Fibroblast of skin of abdomen (primary cell): ENCODE data around the gene KRT4.

Experiments
- DNase-seq: peaks from one replicate; pipeline ENCODE4 v3.0.0-alpha.2; 2013

The KRT4 gene

DNA sequence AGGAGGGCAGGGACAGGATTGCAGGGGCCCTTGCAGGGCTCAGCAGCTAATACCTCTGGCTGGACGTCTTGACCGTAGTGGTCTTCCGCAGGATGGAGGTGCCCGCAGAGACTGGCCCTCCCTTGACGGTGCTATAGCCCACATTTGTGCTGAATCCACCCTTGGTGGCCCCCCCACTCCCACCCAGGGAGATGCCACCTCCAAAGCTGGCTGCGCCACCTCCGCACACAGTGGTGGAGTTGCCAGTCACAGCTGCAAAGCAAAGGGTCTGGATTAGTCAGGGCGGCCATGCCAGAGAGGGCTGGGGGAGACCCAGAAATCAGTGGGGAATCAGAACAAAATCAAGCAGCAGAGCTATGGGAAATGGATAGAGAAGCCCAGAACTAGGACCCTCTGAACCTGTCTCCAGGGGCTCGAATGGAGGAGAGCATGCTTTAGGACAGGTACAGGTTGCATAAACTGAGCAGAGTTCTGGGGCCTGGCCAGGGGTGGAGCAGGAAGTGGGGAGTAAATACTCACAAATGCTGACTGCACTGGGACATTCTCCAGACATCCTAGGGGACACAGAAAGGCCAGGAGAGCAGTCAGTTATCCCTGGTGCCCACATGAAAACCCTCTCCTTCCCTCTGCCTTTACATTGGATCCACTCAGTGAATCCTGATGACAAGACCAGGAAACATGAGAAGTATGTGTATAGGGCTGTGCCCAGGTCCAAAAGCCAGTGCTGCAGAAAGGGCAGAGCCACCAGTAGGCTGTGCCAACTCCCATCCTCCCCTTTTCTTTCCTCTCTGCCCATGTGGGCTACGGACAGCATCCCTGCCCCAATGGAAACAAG, 8.1 kb upstream of the KRT4 start:
- DNase-seq: no peak

DNA sequence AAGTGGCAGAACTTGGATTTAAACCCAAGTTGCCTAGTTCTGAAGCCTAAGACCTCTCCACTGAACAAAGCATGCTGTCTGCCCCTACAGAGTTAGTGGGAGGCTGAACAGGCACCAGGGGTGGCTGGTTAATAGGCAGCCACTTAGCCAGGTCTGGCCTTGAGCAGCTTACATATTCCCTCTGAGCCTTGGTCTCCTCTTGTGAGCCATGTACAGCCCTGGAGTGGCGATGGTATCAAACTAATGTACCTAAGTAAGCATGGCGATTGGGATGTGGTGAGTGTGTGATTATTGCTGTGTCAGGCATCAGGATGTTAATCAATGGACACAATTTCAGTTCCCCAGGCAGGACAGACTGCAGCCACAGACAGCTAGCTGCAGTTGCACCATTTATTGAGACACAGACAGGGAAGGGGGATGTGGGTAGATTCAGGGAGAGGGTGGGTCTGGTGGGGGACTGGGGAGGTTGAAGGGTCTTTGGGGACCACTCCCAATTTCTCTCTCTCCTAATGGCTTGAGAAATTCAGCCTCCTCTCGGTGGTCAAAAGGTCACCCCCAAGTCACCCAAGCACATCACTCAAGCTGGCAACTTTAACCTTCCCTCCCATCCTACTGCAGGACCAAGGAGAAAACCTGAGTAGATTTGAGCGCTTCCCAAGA, 7.3 kb upstream of the KRT4 start:
- no peak for DNase-seq

DNA sequence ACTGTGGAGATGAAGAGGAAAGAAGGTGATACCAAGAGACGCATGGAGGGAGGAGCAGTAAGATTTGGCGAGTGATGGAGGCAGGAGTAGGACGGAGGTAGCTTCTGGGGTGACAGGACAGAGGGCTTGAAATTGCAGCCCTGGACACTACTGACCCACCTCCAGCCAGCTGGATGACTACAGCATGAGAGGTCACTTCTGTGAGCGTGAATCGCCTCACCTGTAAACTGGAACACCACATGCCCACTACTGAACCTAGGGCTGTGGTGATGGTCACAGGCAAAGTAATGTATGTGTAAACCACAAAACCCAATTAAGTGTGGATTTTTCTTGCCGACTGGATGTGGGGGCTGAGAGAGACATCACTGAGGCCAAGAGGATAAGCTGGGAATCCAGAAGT, 6.6 kb upstream of the KRT4 start:
- DNase-seq: no peak

DNA sequence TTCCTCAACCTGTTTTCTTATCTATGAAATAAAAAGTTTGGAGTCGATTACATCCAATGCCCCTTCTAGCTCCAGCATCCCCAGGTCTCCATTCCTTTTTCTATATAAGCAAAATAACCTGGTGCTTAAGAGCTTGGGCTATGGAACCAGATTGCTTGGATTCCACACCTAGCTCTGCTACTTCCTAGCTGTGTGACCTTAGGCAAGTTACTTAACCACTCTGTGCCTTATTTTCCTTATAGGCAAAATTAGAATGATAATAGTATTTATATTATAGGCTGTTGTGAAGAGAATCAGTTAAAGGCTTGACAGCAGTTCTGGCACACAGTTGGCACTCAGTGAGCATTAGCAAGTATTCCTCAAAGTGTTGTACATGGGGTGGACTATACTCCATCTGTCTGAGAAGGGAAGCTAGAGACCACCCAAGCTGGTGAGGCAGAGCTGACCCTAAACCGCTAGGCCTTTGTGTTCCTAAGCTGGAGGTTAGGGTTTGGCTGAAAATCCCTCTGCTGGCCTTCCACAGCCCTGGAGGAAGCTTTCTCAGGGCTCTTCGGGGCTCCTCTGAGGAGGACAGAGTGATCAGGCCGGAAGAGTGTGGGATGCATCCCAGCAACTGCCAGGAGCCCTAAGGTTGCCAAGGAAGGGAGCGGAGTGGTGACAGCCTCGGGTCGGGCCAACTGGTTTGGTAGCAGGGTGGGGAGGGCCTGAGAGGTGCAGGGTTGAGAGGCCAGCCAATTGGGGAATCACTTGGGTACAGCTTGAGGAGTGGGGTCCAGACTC, 6.0 kb upstream of the KRT4 start:
- DNase-seq: no peak

DNA sequence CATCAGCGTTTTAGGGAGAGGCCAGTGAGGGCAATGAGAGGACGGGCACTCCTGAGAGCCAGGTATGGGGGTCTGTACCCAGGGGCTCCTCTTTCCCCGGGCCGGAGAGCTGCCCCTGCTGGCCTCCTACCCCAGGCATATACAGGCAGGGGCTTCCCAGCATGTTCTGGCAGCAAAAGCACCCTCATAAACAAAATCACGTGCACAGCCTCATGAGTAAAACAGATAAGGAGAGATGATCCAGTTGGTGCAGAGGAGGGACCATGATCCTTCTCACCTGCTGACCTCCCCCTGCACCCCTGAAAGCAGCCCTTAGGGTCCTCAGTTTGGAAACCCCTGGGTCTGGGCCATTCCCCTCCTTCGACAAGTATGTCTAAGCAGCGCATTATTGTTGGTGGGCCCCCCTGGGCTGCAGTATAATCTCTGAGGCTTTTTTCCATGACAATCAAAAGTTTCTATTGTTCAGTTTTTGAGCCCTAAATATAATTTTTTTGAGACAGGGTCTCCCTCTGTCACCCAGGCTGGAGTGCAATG, 5.0 kb upstream of the KRT4 start:
- no peak for DNase-seq

DNA sequence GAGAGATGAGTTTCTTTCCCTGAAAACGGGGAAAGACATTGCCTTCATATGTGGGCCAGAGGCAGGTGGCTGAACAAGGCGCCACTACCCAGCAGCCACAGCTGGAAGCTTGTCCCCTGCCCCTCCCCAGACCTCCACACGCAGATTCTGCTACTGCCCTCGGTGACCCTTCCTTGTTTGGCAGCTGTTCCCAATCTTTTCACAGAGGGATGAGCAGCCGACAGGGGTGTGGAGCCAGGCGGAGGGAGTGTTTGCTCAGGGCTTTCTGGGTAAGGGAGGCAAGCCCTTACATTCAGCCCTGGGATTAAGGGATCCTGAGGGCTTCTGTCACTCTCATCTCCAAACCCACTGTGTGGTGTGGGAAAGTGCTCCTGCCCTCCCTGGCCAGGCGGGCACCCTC, 4.5 kb upstream of the KRT4 start:
- DNase-seq: no peak

DNA sequence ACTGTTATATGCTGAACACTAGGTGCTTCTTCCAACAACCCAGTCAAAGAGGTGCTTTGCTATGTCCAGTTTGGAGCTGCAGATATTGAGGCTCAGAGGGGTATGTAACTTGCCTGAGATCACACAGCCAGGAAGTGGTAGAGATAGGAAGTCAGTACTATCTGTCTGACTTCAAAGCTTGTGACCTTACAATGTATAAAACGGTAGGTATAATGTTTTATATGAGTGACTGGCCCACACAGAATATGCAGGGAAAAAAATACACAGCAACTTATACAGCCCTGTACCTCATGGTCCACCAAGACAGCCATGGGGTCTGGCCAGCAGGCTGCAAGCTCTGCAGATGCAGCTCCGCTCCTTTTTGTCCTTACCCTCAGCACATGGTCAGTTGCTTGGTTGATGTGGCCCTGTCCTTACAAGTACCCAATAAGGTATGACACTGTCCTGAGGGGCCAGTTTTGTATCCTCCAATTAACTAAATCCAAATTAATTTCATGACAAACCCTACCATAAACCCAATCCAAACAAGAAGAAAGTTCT, 3.9 kb upstream of the KRT4 start:
- no peak for DNase-seq

DNA sequence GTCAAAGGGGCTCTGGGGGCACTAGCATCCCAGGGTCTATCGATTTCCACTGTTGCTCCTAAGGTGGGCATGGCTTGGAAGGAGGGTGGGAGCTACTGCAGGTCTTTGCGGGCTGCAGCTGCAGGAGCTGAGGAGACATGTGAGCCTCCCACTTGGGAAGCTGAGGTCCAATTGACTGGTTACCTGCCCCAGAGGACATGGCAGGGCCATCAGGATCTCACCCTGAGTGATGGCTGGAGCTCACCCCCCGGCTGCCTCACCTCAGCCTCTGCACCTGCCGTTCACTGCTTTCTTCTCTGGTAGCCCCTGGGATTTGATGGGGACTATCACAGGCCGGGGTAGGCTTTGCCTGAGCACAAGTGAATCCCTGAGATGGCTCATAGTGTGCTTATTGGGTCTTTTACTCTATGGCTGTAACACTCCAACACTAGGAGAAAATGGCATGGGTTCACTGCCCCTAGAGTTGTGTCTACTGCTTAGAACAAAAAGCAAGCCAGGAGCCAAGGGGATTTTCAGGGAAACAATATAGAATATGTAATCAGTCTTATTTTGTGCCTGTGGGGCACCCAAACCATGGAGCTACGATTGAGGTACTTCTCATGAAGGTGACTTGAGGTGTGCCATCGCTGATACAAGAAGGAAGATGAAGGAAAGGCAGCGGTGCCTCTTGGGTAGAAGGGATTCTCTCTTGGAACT, 3.2 kb upstream of the KRT4 start:
- DNase-seq: no peak

DNA sequence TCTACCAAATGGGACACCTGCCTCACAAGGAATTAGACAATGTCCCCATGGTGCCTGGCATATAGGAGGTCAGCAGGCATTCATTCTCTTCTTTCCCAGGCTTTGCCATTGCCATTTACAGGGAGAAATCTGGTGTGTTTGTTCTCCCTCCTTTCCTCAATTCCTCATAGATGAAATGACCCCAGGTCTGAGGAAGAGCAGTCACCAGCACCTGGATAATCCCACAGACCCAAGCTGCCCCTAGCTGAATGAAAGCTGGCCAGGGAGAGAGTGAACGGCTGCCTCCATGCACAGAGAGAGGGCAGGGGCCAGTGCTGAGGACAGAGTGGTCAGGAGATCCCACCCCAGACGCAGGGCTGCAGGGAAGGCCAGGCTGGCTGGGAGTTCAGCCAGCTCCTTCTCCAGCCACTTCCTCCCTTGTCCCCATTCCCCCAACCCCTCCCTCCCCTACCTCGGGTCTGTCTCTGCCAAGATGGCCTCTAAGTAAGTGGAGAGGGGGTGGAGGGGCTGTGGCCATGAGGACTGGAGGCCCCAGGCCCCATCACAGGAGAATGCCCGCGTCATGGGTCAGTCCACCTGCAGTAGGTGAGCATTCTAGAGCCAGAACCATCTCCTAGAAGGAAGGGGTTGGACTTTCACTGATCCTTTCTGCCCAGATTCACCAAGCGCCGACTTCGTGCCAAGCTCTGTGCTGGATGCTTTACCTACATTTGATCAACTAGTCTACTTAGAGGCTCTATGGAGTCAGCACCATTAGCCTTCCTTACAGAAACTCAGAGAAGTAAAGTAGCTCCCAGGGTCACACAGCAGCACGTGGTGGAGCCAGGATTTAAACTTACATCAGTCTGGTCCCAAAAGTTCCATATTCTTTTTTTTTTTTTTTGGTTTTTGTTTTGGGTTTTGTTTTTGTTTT, 2.0 kb upstream of the KRT4 start:
- DNase-seq: no peak

DNA sequence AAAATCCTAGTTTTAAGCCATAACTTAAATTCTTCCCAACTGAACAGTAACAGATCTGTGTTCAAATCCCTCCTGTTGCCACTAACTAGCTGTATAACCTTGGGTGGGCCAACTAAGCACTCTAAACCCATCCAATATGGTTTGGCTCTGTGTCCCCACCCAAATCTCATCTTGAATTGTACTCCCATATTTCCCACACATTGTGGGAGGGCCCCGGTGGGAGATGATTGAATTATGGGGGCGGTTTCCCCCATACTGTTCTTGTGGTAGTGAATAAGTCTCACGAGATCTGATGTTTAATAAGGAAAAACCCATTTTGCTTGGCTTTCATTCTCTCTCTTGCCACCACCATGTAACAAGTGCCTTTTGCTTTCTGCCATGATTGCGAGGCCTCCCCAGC, 1.2 kb upstream of the KRT4 start:
- no peak for DNase-seq

DNA sequence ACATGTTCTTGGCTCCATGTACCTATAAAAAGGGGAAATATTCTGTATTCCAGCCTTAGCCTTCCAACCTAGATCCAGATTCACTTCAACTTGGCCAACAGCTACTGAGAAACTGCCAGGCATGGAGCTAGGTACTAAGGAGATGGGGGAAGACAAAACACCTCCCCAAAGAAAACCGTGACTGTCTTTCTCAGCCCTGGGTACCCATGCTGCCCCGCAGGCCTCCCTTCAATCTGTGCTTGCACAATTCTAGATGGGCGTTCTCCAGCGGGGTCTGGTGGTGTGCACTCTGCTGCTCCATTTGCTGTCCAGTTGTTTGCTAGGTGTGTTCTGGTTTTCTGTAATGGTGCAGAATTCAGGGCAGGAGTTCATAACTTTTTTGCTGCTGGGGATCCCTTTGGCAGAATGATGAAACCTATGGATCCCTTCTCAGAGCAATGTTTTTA, 817 bp upstream of the KRT4 start:
- DNase-seq: no peak

DNA sequence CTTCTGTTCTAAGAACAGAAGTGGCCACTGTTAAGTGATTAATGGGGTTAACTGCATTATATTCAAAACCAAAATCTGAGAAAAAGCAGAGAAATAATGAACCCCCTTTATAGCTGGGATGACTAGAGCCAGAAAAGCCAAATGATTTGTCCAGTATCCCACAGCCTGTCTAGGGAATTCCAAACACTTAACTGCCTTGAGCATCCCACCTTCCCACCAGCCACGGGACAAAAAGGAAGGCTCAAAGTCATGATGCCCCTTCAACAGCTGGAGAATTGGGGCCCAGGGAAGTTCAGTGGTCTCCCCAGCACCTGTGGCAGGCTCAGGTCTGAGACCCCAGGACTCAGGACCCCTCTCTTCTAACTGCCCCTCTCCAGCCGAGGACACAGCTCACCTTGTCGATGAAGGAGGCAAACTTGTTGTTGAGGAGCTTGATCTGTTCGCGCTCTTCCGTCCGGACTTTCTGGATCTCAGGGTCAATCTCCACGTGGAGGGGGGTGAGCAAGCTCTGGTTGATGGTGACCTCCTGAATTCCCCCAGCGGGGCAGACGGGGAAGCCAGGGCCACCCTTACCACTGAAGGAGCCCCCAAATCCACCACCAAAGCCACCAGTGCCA, 605 bp downstream of the KRT4 start:
- DNase-seq: no peak

DNA sequence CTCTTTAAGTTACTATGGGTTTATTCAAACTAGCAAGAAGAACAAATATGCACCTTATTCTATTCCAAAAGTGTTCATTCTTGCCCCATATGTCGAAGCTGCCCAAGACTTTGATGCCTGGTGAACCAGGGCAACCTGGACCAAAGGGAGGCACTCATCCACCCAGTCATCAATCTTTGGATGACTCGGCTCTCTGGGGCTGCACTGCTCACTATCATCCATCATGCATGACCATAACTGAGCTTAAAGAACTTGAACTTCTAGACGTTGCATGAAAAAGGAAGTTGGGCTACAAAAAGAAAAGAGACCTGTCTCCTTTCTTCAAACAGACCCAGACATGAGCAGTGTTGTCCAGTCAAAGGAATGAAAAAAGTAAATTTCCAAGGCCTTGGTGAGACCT, 1.2 kb downstream of the KRT4 start:
- DNase-seq: no peak

DNA sequence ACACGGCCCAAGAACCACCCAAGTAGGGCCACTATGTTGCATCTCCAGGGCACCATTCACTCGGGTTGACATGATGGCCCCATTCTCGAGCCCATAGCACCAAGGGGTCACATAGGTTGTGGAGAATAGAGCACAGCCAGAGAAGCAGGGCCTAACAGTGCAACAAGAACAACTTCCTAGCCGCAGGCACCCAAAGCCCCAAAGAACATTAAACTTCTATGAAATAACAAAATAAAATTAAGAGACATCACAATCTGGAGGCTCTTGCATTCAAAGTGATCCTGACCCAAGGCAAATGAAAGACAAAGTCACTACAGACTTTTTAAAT, 1.9 kb downstream of the KRT4 start:
- DNase-seq: no peak

DNA sequence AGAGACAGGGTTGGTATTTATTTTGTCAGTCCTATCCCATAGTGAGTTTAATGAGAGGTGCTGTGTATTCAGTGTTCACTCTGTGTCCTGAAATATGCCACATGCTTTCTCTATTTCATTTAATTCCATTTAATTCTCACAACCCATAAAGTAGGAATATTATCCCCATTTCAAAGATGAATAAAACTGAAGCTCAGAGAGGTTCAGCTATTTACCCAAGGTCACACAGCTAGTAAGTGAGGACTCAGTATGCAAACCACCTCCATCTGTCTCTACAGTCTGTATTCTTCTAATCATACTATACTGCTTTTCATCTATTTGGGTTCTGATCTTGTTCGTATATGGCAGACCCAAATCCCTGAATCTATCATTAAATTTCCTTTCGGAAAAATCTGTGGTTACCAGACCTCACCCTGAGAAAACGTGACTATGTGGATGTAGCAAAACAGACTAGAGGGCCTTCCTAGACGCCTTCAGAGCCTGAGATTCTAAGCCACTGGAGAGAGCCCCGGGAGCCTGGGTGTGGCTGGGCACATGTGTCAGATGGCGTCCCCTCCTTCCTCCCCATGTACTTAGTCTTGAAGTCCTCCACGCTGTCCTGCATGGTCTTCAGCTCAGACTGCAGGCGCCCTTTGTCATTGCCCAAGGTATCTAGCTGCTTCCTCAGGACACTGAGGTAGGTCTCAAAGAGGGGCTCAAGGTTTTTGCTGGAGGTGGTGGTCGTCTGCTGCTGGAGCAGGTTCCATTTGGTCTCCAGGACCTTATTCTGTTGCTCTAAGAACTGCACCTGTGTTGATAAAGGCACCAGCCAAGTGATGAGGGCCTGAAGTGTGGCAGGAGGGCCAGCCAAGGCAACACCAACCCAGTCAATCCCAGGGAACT, 2.5 kb downstream of the KRT4 start:
- DNase-seq: no peak

DNA sequence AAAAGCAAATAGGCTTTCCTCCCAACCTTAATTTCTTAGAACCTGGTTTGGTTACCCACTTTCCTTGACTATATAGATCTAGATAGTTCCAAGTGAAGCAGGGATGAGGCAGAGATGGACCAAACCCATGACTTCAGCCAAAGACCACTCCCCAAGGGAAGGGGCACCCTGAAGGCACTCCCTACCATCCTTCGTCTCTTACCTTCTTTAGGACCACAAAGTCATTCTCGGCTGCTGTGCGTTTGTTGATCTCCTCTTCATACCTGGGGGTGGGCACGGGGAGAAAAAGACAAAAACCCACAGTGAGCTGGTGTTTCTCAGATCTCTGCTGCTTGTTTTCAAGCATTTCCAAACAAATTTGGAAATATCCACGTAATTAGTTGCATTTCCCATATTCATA, 3.4 kb downstream of the KRT4 start:
- DNase-seq: no peak

DNA sequence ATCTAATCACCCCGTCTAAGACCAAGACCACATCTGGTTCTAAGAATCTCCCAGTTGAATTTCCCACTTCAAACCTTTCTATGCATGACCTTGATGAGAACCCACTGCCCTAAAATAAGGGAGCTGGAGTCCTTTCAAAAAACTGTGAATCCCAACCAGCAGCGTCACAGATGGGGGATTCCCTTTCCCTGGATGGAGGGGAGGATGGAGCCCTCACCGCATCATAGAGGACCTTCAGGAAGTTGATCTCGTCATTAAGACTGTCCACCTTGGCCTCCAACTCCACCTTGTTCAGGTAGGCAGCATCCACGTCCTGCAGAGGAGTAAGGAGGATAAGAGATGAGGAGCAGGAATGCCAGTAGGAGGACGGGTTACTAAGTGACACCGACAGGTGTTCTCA, 4.8 kb downstream of the KRT4 start:
- DNase-seq: no peak

DNA sequence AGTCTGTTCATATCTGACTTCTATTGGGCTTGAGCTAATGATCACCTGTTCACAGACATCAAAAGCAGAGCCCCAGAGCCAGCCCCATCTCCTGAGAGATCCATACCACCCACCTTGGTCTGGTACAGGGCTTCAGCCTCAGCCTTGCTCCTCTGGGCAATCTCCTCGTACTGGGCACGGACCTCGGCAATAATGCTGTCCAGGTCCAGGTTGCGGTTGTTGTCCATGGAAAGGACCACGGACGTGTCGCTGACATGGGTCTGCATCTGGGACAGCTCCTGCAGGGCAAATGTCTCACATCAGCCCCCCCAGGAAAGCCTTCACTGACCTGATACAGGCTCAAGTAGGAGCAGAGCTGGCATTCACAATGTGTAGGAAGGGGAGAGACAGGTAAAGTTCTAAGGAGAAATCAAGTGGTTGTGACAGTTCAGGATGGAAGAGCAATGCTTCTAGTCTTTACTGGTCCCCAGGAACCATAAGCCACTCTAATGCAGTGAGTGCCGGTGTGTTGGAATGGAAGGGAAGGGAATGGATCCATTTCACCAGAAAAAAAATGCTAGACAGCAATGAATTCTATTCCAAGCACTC, 5.2 kb downstream of the KRT4 start:
- DNase-seq: no peak
